ENCODE measurements around the gene GMCL1. TPM values are rescaled to one million over a fixed set of nuclear protein-coding genes. Genes with fewer than 3 reads are reported as not detected.

The GMCL1 gene
- total and polyA plus RNA-seq, 8 donors, result 15.3 to 27.0 (median 25.1) TPM

DNA sequence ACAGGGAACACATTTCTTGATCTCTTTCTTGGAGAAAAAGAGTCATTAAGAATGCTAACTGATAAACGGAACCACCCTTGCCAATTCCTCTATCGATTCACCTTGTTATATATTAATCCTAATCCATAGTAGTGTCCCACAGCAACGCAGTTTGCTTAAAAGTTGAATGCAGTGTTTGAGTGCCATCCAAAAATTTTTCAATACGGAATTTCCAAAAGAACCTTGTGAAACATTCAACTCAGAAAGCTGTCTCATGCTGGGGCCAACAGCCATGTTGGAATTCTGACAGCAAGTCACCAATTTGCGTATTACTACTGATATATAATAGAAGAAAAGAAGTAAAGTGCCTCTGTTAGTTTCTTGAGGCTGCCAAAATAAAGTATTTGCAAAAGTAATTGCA lies 45.2 kb upstream of the GMCL1 start:
- Histone ChIP-seq H3K9me3 (no peaks in the 10 kb centered on the region), H3K27me3 (no peaks in the 10 kb centered on the region), H3K36me3 (peaks cover 0 to 46% of the 10 kb centered on the region in 2 donors), H3K4me1 (peaks cover 11 to 23% of the 10 kb centered on the region in 2 donors), H3K4me3 (no peak overlapping the region), H3K27ac (no peak overlapping the region)
- TF ChIP-seq, protein P1, sequence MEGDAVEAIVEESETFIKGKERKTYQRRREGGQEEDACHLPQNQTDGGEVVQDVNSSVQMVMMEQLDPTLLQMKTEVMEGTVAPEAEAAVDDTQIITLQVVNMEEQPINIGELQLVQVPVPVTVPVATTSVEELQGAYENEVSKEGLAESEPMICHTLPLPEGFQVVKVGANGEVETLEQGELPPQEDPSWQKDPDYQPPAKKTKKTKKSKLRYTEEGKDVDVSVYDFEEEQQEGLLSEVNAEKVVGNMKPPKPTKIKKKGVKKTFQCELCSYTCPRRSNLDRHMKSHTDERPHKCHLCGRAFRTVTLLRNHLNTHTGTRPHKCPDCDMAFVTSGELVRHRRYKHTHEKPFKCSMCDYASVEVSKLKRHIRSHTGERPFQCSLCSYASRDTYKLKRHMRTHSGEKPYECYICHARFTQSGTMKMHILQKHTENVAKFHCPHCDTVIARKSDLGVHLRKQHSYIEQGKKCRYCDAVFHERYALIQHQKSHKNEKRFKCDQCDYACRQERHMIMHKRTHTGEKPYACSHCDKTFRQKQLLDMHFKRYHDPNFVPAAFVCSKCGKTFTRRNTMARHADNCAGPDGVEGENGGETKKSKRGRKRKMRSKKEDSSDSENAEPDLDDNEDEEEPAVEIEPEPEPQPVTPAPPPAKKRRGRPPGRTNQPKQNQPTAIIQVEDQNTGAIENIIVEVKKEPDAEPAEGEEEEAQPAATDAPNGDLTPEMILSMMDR (IDR thresholded peaks at IDR 0.05), result no peak
- intact Hi-C loops (cut with DNase I), result no loop called here
- ATAC-seq (no peak), DNase-seq (no peak)

- Histone ChIP-seq H3K27ac (no peak overlapping the region), H3K36me3 (peaks cover 0 to 50% of the 10 kb centered on the region in 2 donors), H3K9me3 (no peaks in the 10 kb centered on the region), H3K4me3 (no peak overlapping the region), H3K27me3 (no peaks in the 10 kb centered on the region), H3K4me1 (peaks cover 20 to 23% of the 10 kb centered on the region in 2 donors)
- ATAC-seq, result no peak
- no peak for DNase-seq
- intact Hi-C loops (cut with DNase I), result no loop called here
- TF ChIP-seq, protein P1 (IDR thresholded peaks at IDR 0.05), result no peak
These were observed 44.1 kb upstream of the GMCL1 start for GRCh38 chr2:69785358-69785757.

GRCh38 chr2:69786052-69786560 lies 43.4 kb upstream of the GMCL1 start:
- intact Hi-C loops (cut with DNase I), result no loop called here
- Histone ChIP-seq H3K27me3 (no peaks in the 10 kb centered on the region), H3K4me3 (no peak overlapping the region), H3K9me3 (no peaks in the 10 kb centered on the region), H3K4me1 (peaks cover 15 to 20% of the 10 kb centered on the region in 2 donors), H3K27ac (no peak overlapping the region), H3K36me3 (peaks cover 0 to 50% of the 10 kb centered on the region in 2 donors)
- DNase-seq, result no peak
- no peak for ATAC-seq
- TF ChIP-seq, protein P1 (IDR thresholded peaks at IDR 0.05), result no peak

DNA sequence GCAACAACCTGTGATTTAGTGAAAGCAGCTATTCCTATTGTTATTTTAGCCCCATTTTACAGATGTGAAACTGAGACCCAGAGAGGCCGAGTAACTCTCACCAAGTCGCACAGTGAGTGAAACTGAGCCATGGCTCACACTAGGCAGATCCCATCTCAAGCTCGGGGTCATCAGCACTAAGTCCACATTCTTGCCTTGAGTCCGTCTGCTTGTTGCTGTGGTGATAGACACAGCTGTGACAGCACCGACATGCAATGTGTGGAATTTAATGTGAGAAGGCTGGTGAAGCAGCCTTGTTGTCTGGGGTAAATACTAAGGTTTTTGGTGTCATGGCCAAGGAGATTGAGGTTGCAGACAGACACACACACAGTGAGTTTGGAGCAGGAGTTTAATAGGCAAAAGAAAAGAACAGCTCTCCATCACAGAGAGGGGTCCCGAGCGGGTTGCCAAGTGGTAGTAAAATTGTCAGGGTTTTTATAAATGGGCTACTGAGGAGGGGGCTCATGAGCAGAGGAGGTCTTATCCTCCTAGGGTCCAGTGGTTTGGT lies 40.2 kb upstream of the GMCL1 start:
- intact Hi-C loops (cut with DNase I), result no loop called here
- TF ChIP-seq, protein P1 (IDR thresholded peaks at IDR 0.05), result no peak
- Histone ChIP-seq H3K27ac (peak overlapping the region in 1 of 2 donors; percentile 74), H3K4me3 (no peak overlapping the region), H3K27me3 (no peaks in the 10 kb centered on the region), H3K36me3 (peaks cover 0 to 50% of the 10 kb centered on the region in 2 donors), H3K9me3 (no peaks in the 10 kb centered on the region), H3K4me1 (peaks cover 13 to 16% of the 10 kb centered on the region in 2 donors)
- ATAC-seq (peak; percentile 76), DNase-seq (peak in 1 of 4 donors; percentile 62)

GRCh38 chr2:69789772-69790600 lies 39.5 kb upstream of the GMCL1 start:
- peak; percentile 51 for ATAC-seq
- H3K4me3 ChIP-seq, result no peak overlapping the region

More at GRCh38 chr2:69789772-69790600, 39.5 kb upstream of the GMCL1 start:
- peak in 1 of 4 donors; percentile 68 for DNase-seq
- H3K27me3 ChIP-seq, result no peaks in the 10 kb centered on the region
- H3K27ac ChIP-seq, result peak overlapping the region in 1 of 2 donors; percentile 74
- TF ChIP-seq, protein P1 (IDR thresholded peaks at IDR 0.05), result no peak
- intact Hi-C loops (cut with DNase I), result no loop called here
- peaks cover 0 to 42% of the 10 kb centered on the region in 2 donors for H3K36me3 ChIP-seq
- H3K9me3 ChIP-seq, result no peaks in the 10 kb centered on the region
- peaks cover 13 to 16% of the 10 kb centered on the region in 2 donors for H3K4me1 ChIP-seq

All from left lung (tissue), 10 donors.